HL-60/S4 treated with phorbol 12-myristate 13-acetate at 8.2 ng/mL for 4 days and 3 days (cell line): ENCODE measurements around the gene HEXD.

Experiments
- in situ Hi-C: fragments of 300-500 bp; cut with MboI; formaldehyde crosslinking; loops from 2 replicates; pipeline ENCODE4 v1.15.0; 2022; ENCODE audit warnings: low sequenced_read_pairs

HEXD gene

DNA sequence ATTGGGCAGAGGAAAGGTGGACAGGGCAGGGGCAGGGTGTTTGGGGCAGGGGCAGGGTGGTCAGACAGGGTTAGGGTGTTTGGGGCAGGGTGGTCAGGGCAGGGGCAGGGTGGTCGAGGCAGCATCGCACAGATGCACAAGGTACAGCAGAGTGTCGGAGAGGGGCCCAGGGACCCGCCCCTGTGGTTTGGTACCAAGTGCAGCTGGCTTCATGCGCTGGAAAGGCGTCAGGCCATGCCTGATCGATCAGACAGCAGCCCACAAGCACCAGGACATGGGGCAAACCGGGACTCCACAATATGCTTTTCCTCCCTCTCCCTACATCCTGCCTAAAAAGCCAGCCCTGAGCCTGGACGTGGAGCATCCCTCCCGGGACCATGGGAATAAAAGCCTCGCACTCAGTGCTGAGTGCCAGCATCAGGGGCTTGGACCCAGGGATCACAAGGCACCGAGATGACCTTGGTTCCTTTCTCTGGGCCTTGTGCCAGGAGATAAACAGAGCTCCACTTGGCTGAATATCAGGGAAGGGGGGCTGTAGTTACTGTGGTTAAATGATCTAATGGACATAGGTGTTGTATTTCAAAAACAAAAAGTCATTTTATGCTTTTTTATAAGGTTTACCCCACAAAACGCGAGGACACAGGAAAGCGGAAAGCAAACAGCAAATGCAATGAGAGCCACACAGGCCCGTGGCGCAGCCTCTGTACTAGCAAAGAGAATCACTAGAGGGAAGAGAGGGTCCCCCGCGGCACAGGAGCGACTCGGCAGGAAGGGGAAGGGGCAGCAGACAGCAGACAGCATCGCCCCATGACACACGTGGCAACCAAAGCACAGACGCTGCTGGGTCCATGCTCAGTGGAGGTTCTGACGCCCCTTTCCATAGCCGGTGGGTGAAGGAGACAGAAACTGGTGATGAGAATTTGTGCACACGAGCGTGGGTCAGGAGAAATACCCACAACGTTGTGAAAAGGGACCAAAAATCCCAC lies 5.3 kb upstream of the HEXD start:
- in situ Hi-C loops, result loop anchor here (5.0 to 25.0 kb wide), 2 partner anchors 61 to 151 kb away; partner anchors contain the start of gene CSNK1D

GRCh38 chr17:82414548-82415281 lies 3.4 kb upstream of the HEXD start:
- in situ Hi-C loops, result loop anchor here (5.0 to 25.0 kb wide), 2 partner anchors 62 to 152 kb away; partner anchors contain the start of gene CSNK1D

- in situ Hi-C loops, result loop anchor here (25.0 kb wide), 1 partner anchor 153 kb away; the partner anchor contains the start of gene CSNK1D
Observed at GRCh38 chr17:82415336-82415735, 2.8 kb upstream of the HEXD start.

DNA sequence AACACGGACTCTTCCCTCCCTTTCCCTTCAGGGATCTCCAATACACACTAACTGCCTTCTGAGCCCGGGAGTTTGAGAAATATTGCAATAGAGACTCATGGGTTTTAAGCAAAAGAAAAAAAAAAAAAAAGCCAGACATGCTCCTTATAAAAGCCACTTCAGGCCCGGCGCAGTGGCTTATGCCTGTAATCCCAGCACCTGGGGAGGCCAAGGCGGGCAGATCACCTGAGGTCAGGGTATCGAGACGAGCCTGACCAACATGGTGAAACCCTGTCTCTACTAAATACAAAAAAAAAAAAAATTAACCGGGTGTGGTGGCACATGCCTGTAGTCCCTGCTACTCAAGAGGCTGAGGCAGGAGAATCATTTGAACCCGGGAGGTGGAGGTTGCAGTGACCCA lies 2.4 kb upstream of the HEXD start:
- in situ Hi-C loops, result loop anchor here (25.0 kb wide), 1 partner anchor 153 kb away; the partner anchor contains the start of gene CSNK1D

DNA sequence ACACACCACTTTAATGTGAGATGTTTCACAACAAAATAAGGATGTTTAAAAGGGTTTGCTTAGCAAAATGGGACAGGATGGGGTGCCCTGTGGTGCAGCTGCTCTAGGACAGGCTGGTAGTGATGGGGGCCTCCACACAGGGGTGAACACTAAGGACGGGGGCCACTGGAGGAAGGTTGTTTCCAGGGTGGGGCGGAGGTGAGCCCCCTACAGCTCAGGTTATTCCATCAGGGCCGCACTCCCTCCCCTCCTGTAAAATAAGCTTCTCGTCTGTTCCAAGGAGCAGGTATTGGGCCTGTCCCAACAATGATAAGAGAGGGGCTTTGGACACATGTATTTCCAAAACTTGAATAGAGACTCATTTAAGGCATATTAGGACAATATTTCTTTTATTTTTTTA lies 1.9 kb upstream of the HEXD start:
- in situ Hi-C loops, result loop anchor here (25.0 kb wide), 1 partner anchor 154 kb away; the partner anchor contains the start of gene CSNK1D

DNA sequence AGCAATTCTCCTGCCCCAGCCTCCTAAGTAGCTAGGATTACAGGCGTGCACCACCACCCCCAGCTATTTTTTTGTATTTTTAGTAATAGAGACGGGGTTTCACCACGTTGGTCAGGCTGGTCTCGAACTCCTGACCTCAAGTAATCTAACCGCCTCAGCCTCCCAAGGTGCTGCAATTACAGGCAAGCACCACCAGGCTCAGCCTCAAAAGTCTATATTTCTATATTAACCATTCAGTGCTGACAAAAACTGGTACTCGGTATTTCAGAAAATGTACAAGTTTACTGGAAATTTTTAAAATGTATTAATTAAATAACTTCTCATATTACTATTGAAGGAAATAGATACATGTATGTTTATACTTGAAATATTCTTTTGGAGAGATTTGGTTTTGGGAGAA lies 1.4 kb upstream of the HEXD start:
- in situ Hi-C loops, result loop anchor here (25.0 kb wide), 1 partner anchor 154 kb away; the partner anchor contains the start of gene CSNK1D

- in situ Hi-C loops, result loop anchor here (25.0 kb wide), 1 partner anchor 157 kb away; the partner anchor contains the start of gene CSNK1D
Observed at GRCh38 chr17:82419540-82419939, 1.4 kb downstream of the HEXD start.

DNA sequence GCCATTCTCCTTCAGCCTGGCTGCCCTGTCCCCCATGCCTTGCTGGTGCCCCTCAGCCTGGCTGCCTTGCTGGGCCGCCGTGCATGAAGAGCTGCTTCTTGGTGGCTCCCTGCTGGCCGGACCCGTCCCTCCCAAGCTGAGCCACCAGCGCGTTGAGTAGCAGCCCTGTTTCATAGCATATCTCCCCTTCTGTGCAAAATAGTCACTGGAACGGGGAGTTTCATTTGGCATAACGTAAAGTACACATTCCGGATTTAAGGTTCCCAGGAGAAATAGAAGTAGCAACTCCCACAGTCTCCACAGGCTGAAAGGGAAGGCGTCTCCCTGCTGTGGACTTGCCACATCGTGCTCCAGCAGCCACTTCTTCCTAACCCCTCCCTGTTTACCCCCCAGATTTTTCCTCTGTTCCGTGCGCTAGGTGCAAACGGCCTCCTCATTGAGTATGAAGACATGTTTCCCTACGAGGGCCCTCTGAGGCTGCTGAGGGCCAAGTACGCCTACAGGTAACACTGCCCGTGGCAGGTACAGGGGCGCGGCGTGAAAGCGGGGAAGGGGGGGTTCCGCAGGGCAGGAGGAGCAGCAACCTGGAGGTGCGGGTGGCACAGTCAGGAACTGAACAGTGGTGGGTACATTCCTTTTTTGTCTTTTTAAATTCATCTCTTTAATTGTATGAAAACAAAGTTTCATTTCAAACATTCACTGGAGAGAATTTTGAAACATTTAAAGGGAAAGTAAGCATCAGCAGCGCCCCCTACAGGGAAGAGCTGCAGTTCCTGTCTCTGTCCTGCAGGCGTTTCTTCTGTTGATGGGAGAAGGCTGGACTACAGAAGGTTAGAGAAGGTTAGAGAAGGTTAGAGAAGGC lies 6.1 kb downstream of the HEXD start:
- in situ Hi-C loops, result loop anchor here (25.0 kb wide), 1 partner anchor 162 kb away; the partner anchor contains the start of gene CSNK1D

DNA sequence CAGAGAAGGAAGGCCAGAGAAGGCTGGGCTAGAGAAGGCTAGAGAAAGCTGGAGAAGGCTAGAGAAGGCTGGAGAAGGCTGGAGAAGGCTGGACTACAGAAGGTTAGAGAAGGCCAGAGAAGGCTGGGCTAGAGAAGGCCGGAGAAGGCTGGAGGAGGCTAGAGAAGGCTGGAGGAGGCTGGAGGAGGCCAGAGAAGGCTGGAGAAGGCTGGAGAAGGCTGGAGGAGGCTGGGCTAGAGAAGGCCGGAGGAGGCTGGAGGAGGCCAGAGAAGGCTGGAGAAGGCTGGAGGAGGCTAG lies 6.7 kb downstream of the HEXD start:
- in situ Hi-C loops, result loop anchor here (25.0 kb wide), 1 partner anchor 163 kb away; the partner anchor contains the start of gene CSNK1D

- in situ Hi-C loops, result no loop called here
Observed at GRCh38 chr17:82428546-82428945, 10.4 kb downstream of the HEXD start.

- in situ Hi-C loops, result no loop called here
Observed at GRCh38 chr17:82429824-82430223, 11.7 kb downstream of the HEXD start.

DNA sequence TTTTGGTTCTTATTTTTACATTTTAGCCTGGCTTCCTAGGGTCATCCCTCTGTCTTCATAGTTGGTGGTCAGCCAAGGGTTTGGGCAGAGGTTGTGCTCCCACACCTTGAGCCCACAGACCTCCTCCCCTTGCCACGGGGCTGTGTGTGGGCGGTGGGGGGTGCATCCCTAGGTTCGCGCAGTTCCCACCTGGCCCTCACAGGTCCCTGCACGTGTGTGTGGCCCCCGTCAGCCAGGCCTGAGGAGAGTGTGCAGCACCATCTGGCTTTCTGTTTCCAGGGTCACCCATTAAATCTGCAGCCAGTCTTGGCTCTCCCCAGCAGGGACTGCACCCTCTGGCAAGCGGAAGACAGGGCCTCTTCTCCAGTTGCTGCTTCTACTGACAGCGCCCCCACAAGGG lies 13.9 kb downstream of the HEXD start:
- in situ Hi-C loops, result no loop called here

- in situ Hi-C loops, result no loop called here
Observed at GRCh38 chr17:82433560-82434215, 15.5 kb downstream of the HEXD start.

- in situ Hi-C loops, result no loop called here
Observed at GRCh38 chr17:82434216-82434565, 16.0 kb downstream of the HEXD start.

- in situ Hi-C loops, result no loop called here
Observed at GRCh38 chr17:82435103-82435502, 17.0 kb downstream of the HEXD start.

DNA sequence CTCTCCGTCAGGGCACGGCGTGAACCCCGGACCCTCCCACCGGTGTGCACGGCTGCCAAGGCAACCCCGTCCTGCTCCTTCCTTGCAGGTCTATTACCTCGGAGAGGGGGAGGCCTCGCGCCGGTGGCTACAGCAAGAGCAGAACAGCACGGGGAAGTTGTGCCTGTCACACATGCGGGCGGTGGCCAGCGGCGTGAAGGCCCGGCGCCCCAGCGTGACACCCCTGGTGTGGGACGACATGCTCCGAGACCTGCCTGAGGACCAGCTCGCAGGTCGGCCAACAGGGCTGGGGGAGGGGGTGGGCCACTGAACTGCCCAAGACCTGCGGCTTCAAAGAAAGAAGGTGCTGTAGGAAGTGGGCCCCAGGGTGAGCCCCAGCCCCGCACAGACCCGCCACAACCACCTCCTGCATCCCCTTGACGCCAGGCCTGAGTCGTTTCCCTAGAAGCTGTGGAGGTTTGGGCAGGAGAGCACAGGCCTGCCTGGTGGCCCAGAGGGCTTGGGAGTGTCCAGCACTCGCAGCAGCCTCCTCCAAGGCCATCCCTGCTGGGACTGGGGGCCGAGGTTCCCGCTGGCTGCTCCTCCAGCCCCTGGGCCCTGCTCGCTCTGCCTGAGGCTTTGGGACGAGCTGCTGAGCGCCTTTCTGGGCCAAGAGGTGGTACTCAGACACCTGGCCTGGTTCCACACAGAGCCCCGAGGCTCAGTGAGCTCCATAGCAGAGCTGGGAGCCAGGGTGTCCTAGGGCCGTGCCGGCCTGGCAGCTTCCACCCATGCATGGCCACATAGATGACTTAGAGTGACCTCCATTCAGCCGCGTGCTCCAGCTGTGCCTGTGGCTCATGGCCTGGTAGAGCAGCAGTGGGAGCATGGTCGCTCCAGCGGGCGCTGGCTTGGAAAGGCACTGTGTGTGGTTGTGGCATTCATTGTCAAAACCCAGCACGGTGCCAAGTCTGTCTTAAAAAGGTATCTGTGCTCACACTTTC lies 17.7 kb downstream of the HEXD start:
- in situ Hi-C loops, result no loop called here

- in situ Hi-C loops, result no loop called here
Observed at GRCh38 chr17:82436601-82437324, 18.6 kb downstream of the HEXD start.

DNA sequence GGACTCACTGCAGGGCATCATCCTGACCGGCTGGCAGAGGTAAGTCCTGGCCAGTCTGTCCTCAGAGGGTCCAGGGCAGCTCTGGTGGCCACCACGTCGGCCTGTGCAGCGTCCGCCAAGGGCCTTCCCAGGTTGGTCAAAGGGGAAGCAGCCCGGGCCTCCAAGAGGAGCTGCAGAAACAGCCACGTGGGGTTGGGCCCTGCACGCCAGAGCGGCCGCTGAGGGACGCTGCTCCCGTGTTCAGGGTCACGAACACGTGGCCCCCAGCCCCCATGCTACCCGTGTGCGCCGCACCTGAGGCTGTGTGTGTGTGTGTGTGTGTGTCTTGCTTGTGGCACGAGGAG lies 19.1 kb downstream of the HEXD start:
- in situ Hi-C loops, result no loop called here
